Lung (tissue), 12 donors: ENCODE results near the gene ABCG8. TPM values are rescaled to one million over a fixed set of nuclear protein-coding genes. Genes with fewer than 3 reads are reported as not detected.

Experiments
- ATAC-seq: fragments of 200-7000 bp; cut with Tn5 transposase; one replicate; pipeline ENCODE4 v1.9.1; 2020; ENCODE audit warnings: moderate number of reproducible peaks; ENCODE audit not compliant: insufficient read depth, low FRiP score
- DNase-seq, 3 donors: peaks; one replicate each; pipeline ENCODE4 v3.0.0-alpha.2; 2013 to 2017
- H3K27ac ChIP-seq, 2 donors: one replicate each; pipeline ENCODE4 v1.5.1; 2013; ENCODE audit warnings: mild to moderate bottlenecking in 2 of 2, moderate library complexity in 2 of 2, control low read depth in 1 of 2, inconsistent platforms in 1 of 2, low read depth in 1 of 2, low read length in 1 of 2
- H3K27me3 ChIP-seq, 3 donors: one replicate each; pipeline ENCODE4 v1.5.1; 2013; ENCODE audit warnings: low read length in 2 of 3; ENCODE audit not compliant: control insufficient read depth in 3 of 3, insufficient read depth in 3 of 3
- H3K36me3 ChIP-seq, 4 donors: one replicate each; pipeline ENCODE4 v1.5.1; 2013; ENCODE audit warnings: low read length in 4 of 4, mild to moderate bottlenecking in 1 of 4, moderate library complexity in 1 of 4; ENCODE audit not compliant: control insufficient read depth in 4 of 4, insufficient read depth in 4 of 4
- H3K4me1 ChIP-seq, 5 donors: one replicate each; pipeline ENCODE4 v1.5.1; 2013; ENCODE audit warnings: low read length in 5 of 5, mild to moderate bottlenecking in 2 of 5, moderate library complexity in 1 of 5; ENCODE audit not compliant: control insufficient read depth in 5 of 5, insufficient read depth in 5 of 5
- H3K4me3 ChIP-seq: one replicate; pipeline ENCODE4 v1.5.1; 2013; ENCODE audit warnings: mild to moderate bottlenecking, control low read depth, moderate library complexity
- H3K9ac ChIP-seq, 2 donors: one replicate each; pipeline ENCODE4 v1.5.1; 2013; ENCODE audit warnings: low read length in 2 of 2, control low read depth in 1 of 2; ENCODE audit not compliant: insufficient read depth in 1 of 2
- H3K9me3 ChIP-seq, 4 donors: one replicate each; pipeline ENCODE4 v1.5.1; 2013; ENCODE audit warnings: low read length in 3 of 4, mild to moderate bottlenecking in 1 of 4, moderate library complexity in 1 of 4; ENCODE audit not compliant: control insufficient read depth in 4 of 4, insufficient read depth in 3 of 4
- CTCF ChIP-seq: IDR thresholded peaks from 2 replicates; pipeline ENCODE4 v1.5.1; 2012; ENCODE audit warnings: mild to moderate bottlenecking; ENCODE audit errors: control extremely low read depth, extremely low read depth
- WGBS, 2 donors: extraction: QIAGEN DNeasy Blood & Tissue Kit; methylation state at CpG; one replicate each; pipeline ENCODE4 v1.1.7; 2013; 5-methylcytosine and 5-hydroxymethylcytosine counted together
- polyA plus RNA-seq, 2 donors: library from polyadenylated mRNA; stranded (reverse); fragments of 200-250 nt; gene quantifications; one replicate each; pipeline ENCODE4 v1.2.1, GENCODE V29; 2013
- total RNA-seq, 2 donors: library from RNA; depleted of rRNA in 1 of 2; stranded (reverse); fragments of >200 nt in 1 of 2; gene quantifications; one replicate each; pipeline ENCODE4 v1.2.1, GENCODE V29; 2014 to 2021
- donor health status: control.
- donor health status: control.
- donor health status: Bipolar disorder and iron deficiency.
- donor health status: healthy.
- donor health status: DM: yes; HTN: yes; CAD: no.

Gene ABCG8
- total and polyA plus RNA-seq, 4 donors: 0.80 TPM; not detected in 3

DNA sequence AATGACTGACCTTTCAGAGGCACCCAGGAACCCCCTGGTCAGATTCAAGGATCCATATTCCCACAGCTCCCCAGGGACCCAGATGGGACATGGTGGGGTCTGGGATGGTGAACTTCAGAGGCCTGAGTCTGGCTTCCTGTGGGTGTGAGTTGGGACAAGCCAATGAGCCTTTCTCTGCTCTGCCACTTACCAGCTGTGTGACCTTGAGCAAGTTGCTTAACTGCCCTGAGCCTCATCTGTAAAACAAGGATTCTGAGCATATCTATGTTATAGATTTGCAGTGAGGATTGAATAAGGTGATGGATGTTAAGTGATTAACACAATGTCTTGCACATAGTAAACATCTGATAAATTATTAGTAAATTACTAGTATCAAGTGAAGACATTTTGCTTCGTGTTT is 6.4 kb downstream of the ABCG8 start:
- Histone ChIP-seq H3K9ac (no peak overlapping the region), H3K9me3 (no peaks in the 10 kb centered on the region), H3K36me3 (no peaks in the 10 kb centered on the region), H3K4me3 (no peak overlapping the region), H3K4me1 (no peaks in the 10 kb centered on the region), H3K27me3 (no peaks in the 10 kb centered on the region), H3K27ac (no peak overlapping the region)
- 77 to 86% methylated on average over 1 of the region's 1 CpG for WGBS, 2 donors
- DNase-seq (no peak), ATAC-seq (no peak)
- no peak for TF ChIP-seq CTCF

GRCh38 chr2:43846140-43846793 is 7.5 kb downstream of the ABCG8 start:
- no peak overlapping the region for H3K4me3 ChIP-seq
- no peak overlapping the region for H3K27ac ChIP-seq
- no peaks in the 10 kb centered on the region for H3K36me3 ChIP-seq
- H3K9ac ChIP-seq: no peak overlapping the region
- H3K9me3 ChIP-seq: no peaks in the 10 kb centered on the region
- TF ChIP-seq CTCF: no peak
- no peaks in the 10 kb centered on the region for H3K27me3 ChIP-seq
- H3K4me1 ChIP-seq: no peaks in the 10 kb centered on the region
- ATAC-seq (no peak), DNase-seq (no peak)
- 89 to 92% methylated on average over 5 of the region's 5 CpGs for WGBS, 2 donors

DNA sequence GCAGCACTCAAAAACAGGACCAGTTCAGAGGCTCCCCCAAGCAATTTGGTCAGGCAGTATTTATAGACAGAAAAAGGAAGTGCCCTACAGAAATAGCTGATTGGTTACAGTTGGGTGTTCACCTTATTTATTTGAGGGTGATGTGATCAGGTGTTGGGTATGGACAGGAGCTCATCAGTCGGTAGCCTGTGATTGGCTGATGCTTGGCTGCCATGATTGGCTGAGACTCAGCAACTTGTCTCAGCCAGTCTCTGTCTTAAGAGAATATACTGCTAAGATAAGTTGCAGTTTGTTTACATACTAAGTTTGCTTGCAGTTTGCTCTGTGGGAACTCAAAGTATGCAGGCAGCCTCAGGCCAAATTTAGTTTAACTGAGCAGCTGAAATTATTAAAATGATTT is 9.4 kb downstream of the ABCG8 start:
- Histone ChIP-seq H3K27ac (no peak overlapping the region), H3K4me1 (no peaks in the 10 kb centered on the region), H3K9ac (no peak overlapping the region), H3K36me3 (no peaks in the 10 kb centered on the region), H3K4me3 (no peak overlapping the region), H3K9me3 (no peaks in the 10 kb centered on the region), H3K27me3 (no peaks in the 10 kb centered on the region)
- WGBS, 2 donors: 63 to 69% methylated on average over 1 of the region's 1 CpG
- DNase-seq: peak in 2 of 3 donors; percentile 7 to 18
- no peak for ATAC-seq
- TF ChIP-seq CTCF: no peak
